Adrenal gland (tissue), 12 donors: ENCODE measurements around the gene COX7C. TPM values are rescaled to one million over a fixed set of nuclear protein-coding genes. Genes with fewer than 3 reads are reported as not detected.

Experiments used
- DNase-seq, 7 donors: peaks; one replicate each; pipeline ENCODE4 v3.0.0-alpha.2; 2019 to 2020
- H3K27ac ChIP-seq, 5 donors: fragments of 200-600 bp; sonication (generic) in 4 of 5; 1 replicate in 3 of 5; 2 replicates in 2 of 5; pipeline versions ENCODE4 v1.5.1 to v1.8.0; 2016 to 2020; ENCODE audit warnings: mild to moderate bottlenecking in 1 of 5
- H3K27me3 ChIP-seq: fragments of 200-600 bp; 2 replicates; pipeline ENCODE4 v1.8.0; 2021
- H3K36me3 ChIP-seq, 2 donors: fragments of 200-600 bp; replicated peaks in 1 of 2; 1 replicate in 1 of 2; 2 replicates in 1 of 2; pipeline versions ENCODE4 v1.5.1 to v1.8.0; 2018 to 2022
- H3K4me1 ChIP-seq, 2 donors: fragments of 200-600 bp; replicated peaks in 1 of 2; 1 replicate in 1 of 2; 2 replicates in 1 of 2; pipeline versions ENCODE4 v1.5.1 to v1.8.0; 2018 to 2021
- H3K4me3 ChIP-seq, 4 donors: fragments of 200-600 bp; sonication (generic) in 3 of 4; one replicate each; pipeline ENCODE4 v1.5.1; 2016 to 2018
- H3K9me3 ChIP-seq, 3 donors: fragments of 200-600 bp; sonication (generic) in 1 of 3; replicated peaks in 1 of 3; 1 replicate in 2 of 3; 2 replicates in 1 of 3; pipeline versions ENCODE4 v1.5.1 to v1.8.0; 2016 to 2021
- POLR2A ChIP-seq, 2 donors: fragments of 450-650 bp; IDR thresholded peaks; one replicate each; pipeline ENCODE4 v1.6.1; 2017; ENCODE audit warnings: antibody characterized with exemption in 2 of 2, mild to moderate bottlenecking in 2 of 2, moderate library complexity in 1 of 2
- WGBS, 4 donors: extraction: QIAGEN DNeasy Blood & Tissue Kit in 2 of 4; methylation state at CpG; one replicate each; pipeline versions ENCODE4 v1.1.5 to v1.1.7; 2013 to 2017; 5-methylcytosine and 5-hydroxymethylcytosine counted together
- intact Hi-C, 2 donors: fragments of 100-400 bp; cut with DNase I; formaldehyde crosslinking; loops; one replicate each; pipeline versions ENCODE4 v1.14.1 to v1.15.0; 2022 to 2023
- polyA plus RNA-seq, 3 donors: library from polyadenylated mRNA; stranded (reverse); fragments of 200-250 nt in 2 of 3; fragments of 350-450 nt in 1 of 3; fragmentation: Illumina TruSeq in 1 of 3; extraction: RNeasy Lipid Tissue Mini Kit (QIAGEN cat#74804) in 1 of 3; gene quantifications; one replicate each; pipeline ENCODE4 v1.2.3, GENCODE V29; 2013 to 2014
- total RNA-seq, 9 donors: library from RNA; depleted of rRNA in 4 of 9; stranded (reverse); fragments of >200 nt in 4 of 9; fragments of 120-200 nt in 1 of 9; fragmentation: NEBNext Ultra II Directional in 1 of 9; extraction: Animal tissue kit (Norgen Biotek cat#: 25700) in 1 of 9; gene quantifications; one replicate each; pipeline versions ENCODE4 v1.1.0 to v1.2.4, GENCODE V29; 2013 to 2023
- TF ChIP-seq, protein P1 (sequence below), 6 experiments: fragments of 450-650 bp in 4 of 6; fragments of 200-600 bp in 2 of 6; sonication (generic) in 1 of 6; IDR thresholded peaks; 1 replicate in 5 of 6; 2 replicates in 1 of 6; pipeline versions ENCODE4 v1.5.1 to v1.8.0; 2016 to 2021; ENCODE audit warnings: antibody characterized with exemption in 6 of 6, mild to moderate bottlenecking in 2 of 6, moderate library complexity in 1 of 6
- donor health status: healthy with polysubstance abuse.
- donor health status: Bipolar disorder and iron deficiency.
- donor health status: DM: yes; HTN: yes; CAD: no.
- donor health status: DM: no; HTN: no; CAD: no.
- donor health status: DM: no; HTN: no; CAD: no.
- donor health status: DM: yes; HTN: yes; CAD: no.

COX7C gene
- total and polyA plus RNA-seq, 12 donors = 197 to 934 (median 630) TPM

DNA sequence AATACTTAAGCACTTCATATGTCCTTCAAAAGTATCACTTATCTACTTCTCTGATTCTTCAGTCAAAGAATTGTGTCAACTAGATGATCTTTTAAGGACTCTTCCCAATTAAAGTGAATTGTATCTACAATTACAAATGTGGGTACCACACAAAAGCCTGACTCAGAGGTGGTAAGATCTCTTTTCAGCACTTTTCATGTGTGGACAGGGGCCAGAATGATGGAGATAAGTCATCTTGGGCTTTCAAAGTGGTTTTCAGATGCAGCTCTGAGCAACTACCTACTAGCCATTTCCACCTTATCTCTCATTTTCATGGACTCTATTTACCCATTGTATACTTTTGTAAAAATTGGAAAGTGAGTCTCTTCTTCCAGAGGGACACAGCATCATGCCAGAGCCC lies 8.4 kb downstream of the COX7C start:
- Histone ChIP-seq H3K36me3 (peaks cover 0 to 3% of the 10 kb centered on the region in 2 donors), H3K9me3 (no peaks in the 10 kb centered on the region), H3K27ac (no peak overlapping the region), H3K4me3 (no peak overlapping the region), H3K4me1 (no peaks in the 10 kb centered on the region), H3K27me3 (no peaks in the 10 kb centered on the region)
- DNase-seq = no peak
- intact Hi-C loops = no loop called here
- TF ChIP-seq, protein P1, sequence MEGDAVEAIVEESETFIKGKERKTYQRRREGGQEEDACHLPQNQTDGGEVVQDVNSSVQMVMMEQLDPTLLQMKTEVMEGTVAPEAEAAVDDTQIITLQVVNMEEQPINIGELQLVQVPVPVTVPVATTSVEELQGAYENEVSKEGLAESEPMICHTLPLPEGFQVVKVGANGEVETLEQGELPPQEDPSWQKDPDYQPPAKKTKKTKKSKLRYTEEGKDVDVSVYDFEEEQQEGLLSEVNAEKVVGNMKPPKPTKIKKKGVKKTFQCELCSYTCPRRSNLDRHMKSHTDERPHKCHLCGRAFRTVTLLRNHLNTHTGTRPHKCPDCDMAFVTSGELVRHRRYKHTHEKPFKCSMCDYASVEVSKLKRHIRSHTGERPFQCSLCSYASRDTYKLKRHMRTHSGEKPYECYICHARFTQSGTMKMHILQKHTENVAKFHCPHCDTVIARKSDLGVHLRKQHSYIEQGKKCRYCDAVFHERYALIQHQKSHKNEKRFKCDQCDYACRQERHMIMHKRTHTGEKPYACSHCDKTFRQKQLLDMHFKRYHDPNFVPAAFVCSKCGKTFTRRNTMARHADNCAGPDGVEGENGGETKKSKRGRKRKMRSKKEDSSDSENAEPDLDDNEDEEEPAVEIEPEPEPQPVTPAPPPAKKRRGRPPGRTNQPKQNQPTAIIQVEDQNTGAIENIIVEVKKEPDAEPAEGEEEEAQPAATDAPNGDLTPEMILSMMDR (IDR thresholded peaks at IDR 0.05) = no peak
- no peak for TF ChIP-seq POLR2A (IDR thresholded peaks at IDR 0.05)

- H3K36me3 ChIP-seq = no peaks in the 10 kb centered on the region
- no peak for TF ChIP-seq POLR2A (IDR thresholded peaks at IDR 0.05)
- TF ChIP-seq, protein P1 (IDR thresholded peaks at IDR 0.05) = no peak
- H3K27ac ChIP-seq = no peak overlapping the region
- no peaks in the 10 kb centered on the region for H3K4me1 ChIP-seq
- DNase-seq = no peak
- no peaks in the 10 kb centered on the region for H3K9me3 ChIP-seq
- H3K4me3 ChIP-seq = no peak overlapping the region
- WGBS, 4 donors = 88 to 97% (median 91%) methylated on average over 2 of the region's 2 CpGs
- H3K27me3 ChIP-seq = no peaks in the 10 kb centered on the region
- intact Hi-C loops = no loop called here
These were observed 13.4 kb downstream of the COX7C start for GRCh38 chr5:86631165-86631564.

GRCh38 chr5:86640998-86641397 lies 23.3 kb downstream of the COX7C start:
- H3K27ac ChIP-seq = no peak overlapping the region
- WGBS, 4 donors = 21 to 28% (median 22%) methylated on average over 2 of the region's 2 CpGs
- no peak for DNase-seq
- intact Hi-C loops = no loop called here
- no peaks in the 10 kb centered on the region for H3K36me3 ChIP-seq
- H3K4me1 ChIP-seq = no peaks in the 10 kb centered on the region
- no peak overlapping the region for H3K4me3 ChIP-seq
- H3K9me3 ChIP-seq = no peaks in the 10 kb centered on the region
- H3K27me3 ChIP-seq = no peaks in the 10 kb centered on the region
- TF ChIP-seq POLR2A (IDR thresholded peaks at IDR 0.05) = no peak
- TF ChIP-seq, protein P1 (IDR thresholded peaks at IDR 0.05) = no peak

- Histone ChIP-seq H3K4me1 (no peaks in the 10 kb centered on the region), H3K27ac (no peak overlapping the region), H3K27me3 (no peaks in the 10 kb centered on the region), H3K36me3 (no peaks in the 10 kb centered on the region), H3K4me3 (no peak overlapping the region), H3K9me3 (no peaks in the 10 kb centered on the region)
- TF ChIP-seq, protein P1 (IDR thresholded peaks at IDR 0.05) = no peak
- TF ChIP-seq POLR2A (IDR thresholded peaks at IDR 0.05) = no peak
- intact Hi-C loops = no loop called here
- WGBS, 4 donors = 90 to 100% (median 95%) methylated on average over 3 of the region's 3 CpGs
- no peak for DNase-seq
These were observed 27.1 kb downstream of the COX7C start for GRCh38 chr5:86644843-86645242.
